Measurements from ENCODE around the gene DNAH2. TPM values are rescaled to one million over a fixed set of nuclear protein-coding genes. Genes with fewer than 3 reads are reported as not detected.
"Not testable (repeated sequence)": the region's sequence is repeated elsewhere in the genome, so short reads cannot be mapped to it uniquely, and the experiment has no call there.

The DNAH2 gene
- total and polyA plus RNA-seq, 9 donors: 0.88 to 10.3 (median 2.5) TPM

DNA sequence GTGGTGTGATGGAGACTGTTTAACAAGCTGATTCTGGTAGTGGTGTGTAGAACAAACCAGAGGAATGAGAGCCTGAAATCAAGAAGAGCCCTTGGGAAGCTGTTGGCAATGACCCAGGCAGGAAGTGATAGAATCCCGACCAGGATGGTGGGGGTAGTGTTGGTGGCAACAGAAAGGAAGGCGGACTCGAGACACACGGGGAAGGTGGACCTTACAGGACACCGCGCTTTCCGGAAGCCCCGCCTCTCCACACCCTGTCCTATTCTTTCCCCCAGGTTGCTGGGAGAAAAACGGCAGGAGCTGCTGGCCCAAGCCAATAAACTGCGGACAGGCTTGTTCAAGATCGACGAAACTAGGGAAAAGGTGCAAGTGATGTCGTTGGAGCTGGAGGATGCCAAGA, 86.4 kb downstream of the DNAH2 start:
- 24 to 47% (median 32%) methylated on average over 13 of the region's 13 CpGs for WGBS, 3 donors
- intact Hi-C loops (cut with DNase I): loop anchor here in 1 of 4 donors (10.0 kb wide), 1 partner anchor 181 kb away; no protein-coding TSS in a partner anchor
- TF ChIP-seq EP300 (IDR thresholded peaks at IDR 0.05) (no peak), CTCF (IDR thresholded peaks at IDR 0.05) (no peak), POLR2A (IDR thresholded peaks at IDR 0.05) (no peak)
- no peaks in the 10 kb centered on the region for H3K36me3 ChIP-seq
- H3K27me3 ChIP-seq: no peaks in the 10 kb centered on the region
- no peak for DNase-seq
- no peak overlapping the region for H3K27ac ChIP-seq
- H3K4me1 ChIP-seq (ENCODE audit: insufficient read depth): no peaks in the 10 kb centered on the region
- H3K9me3 ChIP-seq: no peaks in the 10 kb centered on the region
- H3K4me3 ChIP-seq: no peak overlapping the region

DNA sequence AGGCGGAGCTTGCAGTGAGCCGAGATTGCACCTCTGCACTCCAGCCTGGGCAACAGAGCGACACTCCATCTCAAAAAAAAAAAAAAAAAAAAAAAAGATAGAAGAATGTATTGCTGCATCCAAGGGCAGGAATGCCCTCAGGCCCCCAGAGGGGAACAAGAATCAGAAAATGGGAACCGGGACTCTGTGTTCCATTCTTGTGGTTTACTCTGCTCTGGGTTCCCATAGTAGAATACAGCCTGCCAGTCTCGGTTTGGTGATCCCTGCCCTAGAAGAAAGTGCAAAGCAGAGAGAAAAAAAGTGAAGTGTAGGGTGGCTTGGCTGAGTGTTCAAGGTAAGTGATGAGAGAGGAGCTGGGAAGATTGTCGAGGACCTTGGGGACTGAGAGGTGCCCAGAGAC, 89.0 kb downstream of the DNAH2 start:
- 79 to 84% (median 82%) methylated on average over 6 of the region's 6 CpGs for WGBS, 3 donors
- Histone ChIP-seq H3K36me3 (no peaks in the 10 kb centered on the region), H3K4me3 (no peak overlapping the region), H3K27me3 (no peaks in the 10 kb centered on the region), H3K9me3 (no peaks in the 10 kb centered on the region), H3K4me1 (ENCODE audit: insufficient read depth) (no peaks in the 10 kb centered on the region), H3K27ac (no peak overlapping the region)
- intact Hi-C loops (cut with DNase I): loop anchor here in 1 of 4 donors (10.0 kb wide), 1 partner anchor 178 kb away; no protein-coding TSS in a partner anchor
- no peak for DNase-seq
- TF ChIP-seq EP300 (IDR thresholded peaks at IDR 0.05): no peak
- no peak for TF ChIP-seq POLR2A (IDR thresholded peaks at IDR 0.05)
- no peak for TF ChIP-seq CTCF (IDR thresholded peaks at IDR 0.05)

GRCh38 chr17:7807206-7807605, 89.7 kb downstream of the DNAH2 start:
- no peak for DNase-seq
- Histone ChIP-seq H3K27me3 (no peaks in the 10 kb centered on the region), H3K4me3 (no peak overlapping the region), H3K9me3 (no peaks in the 10 kb centered on the region), H3K36me3 (no peaks in the 10 kb centered on the region), H3K27ac (no peak overlapping the region), H3K4me1 (ENCODE audit: insufficient read depth) (no peaks in the 10 kb centered on the region)
- intact Hi-C loops (cut with DNase I): loop anchor here in 1 of 4 donors (10.0 kb wide), 1 partner anchor 178 kb away; no protein-coding TSS in a partner anchor
- TF ChIP-seq POLR2A (IDR thresholded peaks at IDR 0.05) (no peak), CTCF (IDR thresholded peaks at IDR 0.05) (no peak), EP300 (IDR thresholded peaks at IDR 0.05) (no peak)
- 80% methylated on average over 21 of the region's 21 CpGs for WGBS, 3 donors

- Histone ChIP-seq H3K36me3 (no peaks in the 10 kb centered on the region), H3K27me3 (no peaks in the 10 kb centered on the region), H3K9me3 (no peaks in the 10 kb centered on the region), H3K4me3 (no peak overlapping the region), H3K4me1 (ENCODE audit: insufficient read depth) (no peaks in the 10 kb centered on the region), H3K27ac (no peak overlapping the region)
- 83 to 84% (median 84%) methylated on average over 11 of the region's 11 CpGs for WGBS, 3 donors
- TF ChIP-seq CTCF (IDR thresholded peaks at IDR 0.05) (no peak), EP300 (IDR thresholded peaks at IDR 0.05) (no peak), POLR2A (IDR thresholded peaks at IDR 0.05) (no peak)
- no peak for DNase-seq
- intact Hi-C loops (cut with DNase I): loop anchor here in 1 of 4 donors (10.0 kb wide), 1 partner anchor 176 kb away; no protein-coding TSS in a partner anchor
Observed at GRCh38 chr17:7809086-7809790, 91.7 kb downstream of the DNAH2 start.

DNA sequence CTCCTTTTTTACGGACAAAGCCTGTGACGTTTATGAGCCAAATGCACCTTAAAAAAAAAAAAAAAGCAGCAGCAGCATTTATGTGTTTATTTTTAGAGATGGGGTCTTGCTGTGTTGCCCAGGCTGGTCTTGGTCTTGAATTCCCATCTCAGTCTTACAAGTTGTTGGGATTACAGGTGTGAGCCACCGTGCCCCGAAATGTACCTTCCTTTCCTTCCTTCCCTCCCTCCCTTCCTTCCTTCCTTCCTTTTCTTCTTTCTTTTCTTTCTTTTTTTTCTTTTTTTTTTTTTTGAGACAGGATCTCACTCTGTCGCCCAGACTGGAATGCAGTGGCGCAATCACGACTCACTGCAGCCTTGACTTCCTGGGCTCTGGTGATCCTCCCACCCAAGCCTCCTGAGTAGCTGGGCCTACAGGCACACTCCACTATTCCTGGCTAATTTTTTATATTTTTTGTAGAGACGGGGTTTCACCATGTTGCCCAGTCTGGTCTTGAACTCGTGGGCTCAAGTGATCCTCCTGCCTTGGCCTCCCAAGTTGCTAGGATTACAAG, 92.3 kb downstream of the DNAH2 start:
- not testable (repeated sequence) for H3K27ac ChIP-seq; DNase-seq; H3K27me3 ChIP-seq; H3K9me3 ChIP-seq; H3K4me1 ChIP-seq (ENCODE audit: insufficient read depth); H3K4me3 ChIP-seq; H3K36me3 ChIP-seq
- WGBS, 3 donors: 76 to 77% (median 77%) methylated on average over 9 of the region's 9 CpGs
- intact Hi-C loops (cut with DNase I): loop anchor here in 1 of 4 donors (10.0 kb wide), 1 partner anchor 175 kb away; no protein-coding TSS in a partner anchor
